ENCODE data around the gene KBTBD7. TPM values are rescaled to one million over a fixed set of nuclear protein-coding genes. Genes with fewer than 3 reads are reported as not detected.
A peak's percentile ranks its signal among the peaks of the same experiment; 100 is the strongest.

KBTBD7 gene, protein sequence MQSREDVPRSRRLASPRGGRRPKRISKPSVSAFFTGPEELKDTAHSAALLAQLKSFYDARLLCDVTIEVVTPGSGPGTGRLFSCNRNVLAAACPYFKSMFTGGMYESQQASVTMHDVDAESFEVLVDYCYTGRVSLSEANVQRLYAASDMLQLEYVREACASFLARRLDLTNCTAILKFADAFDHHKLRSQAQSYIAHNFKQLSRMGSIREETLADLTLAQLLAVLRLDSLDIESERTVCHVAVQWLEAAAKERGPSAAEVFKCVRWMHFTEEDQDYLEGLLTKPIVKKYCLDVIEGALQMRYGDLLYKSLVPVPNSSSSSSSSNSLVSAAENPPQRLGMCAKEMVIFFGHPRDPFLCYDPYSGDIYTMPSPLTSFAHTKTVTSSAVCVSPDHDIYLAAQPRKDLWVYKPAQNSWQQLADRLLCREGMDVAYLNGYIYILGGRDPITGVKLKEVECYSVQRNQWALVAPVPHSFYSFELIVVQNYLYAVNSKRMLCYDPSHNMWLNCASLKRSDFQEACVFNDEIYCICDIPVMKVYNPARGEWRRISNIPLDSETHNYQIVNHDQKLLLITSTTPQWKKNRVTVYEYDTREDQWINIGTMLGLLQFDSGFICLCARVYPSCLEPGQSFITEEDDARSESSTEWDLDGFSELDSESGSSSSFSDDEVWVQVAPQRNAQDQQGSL
- total RNA-seq = 3.3 and 6.2 TPM in 2 replicates

DNA sequence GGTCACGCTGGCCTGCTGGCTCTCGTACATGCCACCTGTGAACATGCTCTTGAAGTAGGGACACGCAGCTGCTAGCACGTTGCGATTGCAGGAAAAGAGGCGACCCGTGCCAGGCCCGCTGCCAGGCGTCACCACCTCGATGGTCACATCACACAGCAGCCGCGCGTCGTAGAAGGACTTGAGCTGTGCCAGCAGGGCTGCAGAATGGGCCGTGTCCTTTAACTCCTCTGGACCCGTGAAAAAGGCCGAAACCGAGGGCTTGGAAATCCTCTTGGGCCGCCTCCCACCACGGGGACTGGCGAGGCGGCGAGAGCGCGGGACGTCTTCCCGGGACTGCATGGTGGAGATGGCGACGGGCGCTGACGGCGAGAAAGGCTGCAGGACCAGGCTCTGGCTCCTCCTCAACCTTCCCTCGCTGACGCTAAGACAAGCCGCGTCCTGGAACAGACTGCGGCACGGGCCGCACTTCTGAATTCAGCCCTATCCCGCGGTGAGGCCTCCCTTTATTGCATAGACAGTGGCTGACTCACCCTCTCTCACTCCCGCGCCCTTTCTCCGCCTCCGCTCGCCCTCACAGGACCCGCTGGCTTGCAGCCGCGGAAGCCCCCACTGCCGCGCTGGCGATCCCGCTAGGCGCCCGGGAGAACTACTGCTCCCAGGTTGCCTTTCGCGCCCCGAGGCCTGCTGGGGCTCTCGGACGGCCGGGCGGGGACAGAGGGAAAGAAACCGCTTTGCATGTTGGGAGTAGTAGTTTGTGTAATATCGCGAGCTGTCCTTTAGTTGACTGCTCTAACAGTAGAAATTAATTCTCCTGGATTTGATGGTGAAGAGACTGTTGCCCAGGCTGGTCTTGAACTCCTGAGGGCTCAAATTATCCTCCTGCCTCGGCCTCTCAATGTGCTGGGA lies at the start of gene KBTBD7:
KBTBD7 (minus strand) TSS at position 651 of the 906 bp plus-strand sequence; CDS start at position 339, 312 bp downstream.
- DNase-seq (ENCODE audit: low read depth, low spot score) = peak; percentile 91

GRCh38 chr13:41241626-41242025 lies 47.3 kb upstream of the KBTBD7 start:
- DNase-seq (ENCODE audit: low read depth, low spot score) = no peak

DNA sequence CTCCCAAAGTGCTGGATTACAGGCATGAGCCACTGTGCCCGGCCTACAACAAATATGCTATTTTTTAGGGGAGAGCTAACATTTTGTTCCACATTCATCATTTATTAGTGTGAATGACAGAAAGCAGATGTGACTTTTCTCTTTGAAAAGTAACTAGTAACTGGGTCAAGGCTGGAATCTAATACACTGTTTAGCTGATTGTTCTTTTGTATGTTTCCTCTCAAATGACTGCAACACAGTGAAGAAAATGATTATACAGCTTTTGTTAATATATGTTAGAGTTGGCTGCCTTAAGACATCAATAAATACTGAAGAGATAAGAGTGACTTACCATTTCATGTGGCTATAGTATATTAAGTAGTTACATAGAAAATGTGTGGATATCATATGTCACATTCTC lies 42.0 kb upstream of the KBTBD7 start:
- DNase-seq (ENCODE audit: low read depth, low spot score) = no peak

DNA sequence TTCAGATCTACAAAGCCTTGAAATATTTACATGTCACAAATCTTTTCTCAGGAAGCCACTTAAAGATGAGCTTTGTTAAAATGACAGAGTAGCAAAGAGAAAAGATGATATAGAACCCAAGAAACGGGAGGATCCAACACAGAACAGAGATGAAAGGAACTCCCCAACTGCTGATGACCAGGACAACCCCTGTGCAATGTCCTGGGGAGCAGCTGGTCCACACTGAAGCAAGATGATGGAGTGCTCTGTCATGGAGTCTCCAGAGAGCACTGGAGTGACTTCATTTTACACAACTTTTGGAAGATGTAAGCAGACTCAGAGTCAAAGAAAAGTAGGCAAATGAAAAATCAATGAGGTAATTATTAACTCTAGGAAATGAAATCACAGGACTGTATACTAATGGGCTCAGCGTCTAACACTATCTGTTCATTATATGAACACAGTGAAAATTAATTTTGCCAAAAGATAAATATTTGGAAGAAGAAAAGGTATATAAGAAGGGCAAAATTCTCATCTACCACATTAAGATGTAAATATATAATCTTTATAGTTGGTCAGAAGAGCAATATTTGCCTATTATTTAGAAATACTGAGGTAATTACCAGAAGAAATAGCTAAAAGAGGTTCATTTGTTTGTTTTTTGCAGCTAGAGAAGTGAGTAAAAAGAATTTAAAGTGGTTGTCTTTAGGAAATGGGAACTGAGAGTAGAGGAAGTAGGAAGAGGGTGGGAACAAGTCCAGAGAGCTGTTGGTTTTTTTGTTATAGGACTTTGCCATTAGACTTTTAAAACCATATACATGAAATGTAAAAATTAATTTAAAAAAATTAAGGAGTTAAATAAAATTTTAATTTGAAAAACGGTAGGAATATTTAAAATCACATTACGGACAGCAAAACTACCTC lies 38.5 kb upstream of the KBTBD7 start:
- DNase-seq (ENCODE audit: low read depth, low spot score) = no peak

- no peak for DNase-seq (ENCODE audit: low read depth, low spot score)
Measured at GRCh38 chr13:41231786-41232185, 37.4 kb upstream of the KBTBD7 start.

- DNase-seq (ENCODE audit: low read depth, low spot score) = no peak
Measured at GRCh38 chr13:41231025-41231677, 36.8 kb upstream of the KBTBD7 start.

GRCh38 chr13:41229356-41229755 lies 35.0 kb upstream of the KBTBD7 start:
- no peak for DNase-seq (ENCODE audit: low read depth, low spot score)

- no peak for DNase-seq (ENCODE audit: low read depth, low spot score)
Measured at GRCh38 chr13:41224113-41225110, 30.0 kb upstream of the KBTBD7 start.

DNA sequence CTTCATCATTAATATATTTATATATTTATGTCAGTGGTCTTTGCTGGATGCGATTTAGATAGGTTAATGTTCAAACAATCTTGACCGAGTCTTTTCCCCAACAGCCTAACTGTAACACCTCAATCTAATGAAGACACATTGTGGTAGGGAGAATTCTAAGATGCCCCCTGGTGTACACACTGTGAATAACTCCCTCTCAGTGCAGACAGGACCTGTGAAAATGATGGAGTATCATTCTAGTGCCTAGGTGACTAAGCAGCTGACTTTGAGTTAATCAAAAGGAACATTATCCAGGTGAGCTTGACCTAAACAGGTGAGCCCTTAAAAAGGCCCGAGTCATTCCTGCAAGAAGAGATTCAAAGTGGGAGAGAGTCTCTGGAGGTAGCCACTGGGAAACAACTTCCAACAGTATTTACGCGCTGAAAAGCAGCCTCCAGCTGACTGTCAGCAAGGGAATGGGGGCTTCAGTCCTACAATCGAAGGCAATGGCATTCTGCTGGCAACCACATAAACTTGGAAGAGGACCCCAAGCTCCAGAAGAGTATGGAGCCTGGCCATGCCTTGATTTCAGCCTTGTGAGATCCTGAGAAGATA lies 28.0 kb upstream of the KBTBD7 start:
- peak; percentile 29 for DNase-seq (ENCODE audit: low read depth, low spot score)

DNA sequence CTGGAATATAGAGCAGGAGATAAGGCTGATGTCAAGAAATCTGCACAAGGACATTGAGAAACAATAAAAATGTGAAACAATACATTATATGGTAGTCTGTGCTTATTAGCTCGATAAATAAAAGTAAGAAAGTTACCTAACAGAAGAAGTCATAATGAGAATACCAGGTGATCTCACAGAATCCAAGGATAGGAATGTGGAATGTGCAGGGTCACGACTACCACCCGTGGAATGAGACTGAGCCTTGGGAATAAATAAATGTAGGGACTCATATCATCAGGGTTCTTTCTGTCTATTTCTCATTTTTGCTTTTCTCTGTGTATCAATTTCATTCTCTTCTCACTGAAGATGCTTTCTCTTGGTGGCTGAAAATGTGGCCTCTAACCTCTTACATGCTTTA lies 26.0 kb upstream of the KBTBD7 start:
- DNase-seq (ENCODE audit: low read depth, low spot score) = no peak

GRCh38 chr13:41216160-41216559 lies 21.8 kb upstream of the KBTBD7 start:
- peak; percentile 33 for DNase-seq (ENCODE audit: low read depth, low spot score)

- DNase-seq (ENCODE audit: low read depth, low spot score) = no peak
Measured at GRCh38 chr13:41213919-41214318, 19.6 kb upstream of the KBTBD7 start.

DNA sequence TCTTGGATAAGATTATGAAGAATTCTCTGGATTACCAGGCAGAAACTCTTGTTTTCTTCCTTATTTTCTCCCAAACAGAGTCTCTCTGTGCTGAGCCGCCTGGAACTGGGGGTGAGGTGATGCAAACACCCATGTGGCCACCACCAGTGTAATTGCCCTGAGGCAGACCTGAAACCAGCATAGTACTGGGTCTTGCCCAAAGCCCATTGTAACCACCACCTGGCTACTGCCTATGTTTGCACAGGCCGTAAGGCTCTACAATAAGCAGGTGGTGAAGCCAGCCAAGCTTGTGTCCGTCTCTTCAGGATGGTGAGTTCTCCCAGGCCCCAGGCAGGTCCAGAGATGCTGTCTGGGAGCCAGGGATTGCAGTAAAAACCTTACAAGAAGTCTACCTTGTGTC lies 18.9 kb upstream of the KBTBD7 start:
- DNase-seq (ENCODE audit: low read depth, low spot score) = no peak

DNA sequence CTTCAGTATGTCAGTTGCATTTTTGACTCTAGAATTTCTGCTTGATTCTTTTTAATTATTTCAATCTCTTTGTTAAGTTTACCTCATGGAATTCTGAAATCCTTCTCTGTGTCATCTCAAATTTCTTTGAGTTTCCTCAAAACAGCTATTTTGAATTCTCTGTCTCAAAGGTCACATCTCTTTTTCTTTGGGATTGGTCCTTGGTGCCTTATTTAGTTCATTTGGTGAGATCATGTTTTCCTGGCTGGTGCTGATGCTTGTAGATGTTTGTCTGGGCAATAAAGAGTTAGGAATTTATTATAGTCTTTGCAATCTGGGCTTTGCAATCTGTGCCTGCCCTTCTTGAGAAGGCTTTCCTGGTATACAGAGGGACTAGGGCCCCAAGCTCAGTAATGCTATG lies 18.5 kb upstream of the KBTBD7 start:
- no peak for DNase-seq (ENCODE audit: low read depth, low spot score)

DNA sequence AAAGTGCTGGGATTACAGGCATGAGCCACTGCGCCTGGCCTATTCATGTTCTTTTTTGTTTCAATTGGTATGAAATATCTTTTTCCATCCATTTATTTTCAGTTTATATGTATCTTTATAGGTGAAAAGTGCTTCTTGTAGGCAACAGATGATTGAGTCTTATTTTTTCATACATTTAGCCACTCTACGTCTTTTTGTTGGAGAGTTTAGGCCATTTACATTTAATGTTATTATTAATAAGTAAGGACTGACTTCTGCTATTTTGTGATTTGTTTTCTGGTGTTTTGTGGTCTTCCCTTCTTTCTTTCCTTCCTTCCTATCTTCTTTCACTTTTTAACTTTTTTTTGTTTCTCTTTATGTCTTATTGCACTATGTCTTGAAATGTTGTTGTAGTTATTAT lies 16.7 kb upstream of the KBTBD7 start:
- DNase-seq (ENCODE audit: low read depth, low spot score) = no peak

DNA sequence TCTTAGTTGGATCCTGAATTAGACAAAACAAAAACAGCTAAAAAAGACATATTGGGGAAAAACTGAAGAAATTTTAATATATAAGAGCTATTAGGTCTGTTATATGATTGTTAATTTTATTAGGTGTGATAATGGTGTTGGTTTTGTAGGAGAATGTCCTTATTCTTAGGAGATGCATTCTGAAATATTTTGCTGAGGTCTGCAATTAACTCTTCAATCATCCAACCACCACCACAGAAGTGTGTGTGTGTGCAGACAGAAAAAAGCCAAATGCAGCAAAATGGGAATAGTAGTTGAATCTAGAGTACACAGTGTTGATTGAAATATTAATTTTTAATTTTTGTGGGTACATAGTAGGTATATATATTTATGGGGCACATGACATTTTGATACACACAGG lies 12.1 kb upstream of the KBTBD7 start:
- DNase-seq (ENCODE audit: low read depth, low spot score) = no peak

GRCh38 chr13:41203810-41204209 lies 9.4 kb upstream of the KBTBD7 start:
- DNase-seq (ENCODE audit: low read depth, low spot score) = no peak

DNA sequence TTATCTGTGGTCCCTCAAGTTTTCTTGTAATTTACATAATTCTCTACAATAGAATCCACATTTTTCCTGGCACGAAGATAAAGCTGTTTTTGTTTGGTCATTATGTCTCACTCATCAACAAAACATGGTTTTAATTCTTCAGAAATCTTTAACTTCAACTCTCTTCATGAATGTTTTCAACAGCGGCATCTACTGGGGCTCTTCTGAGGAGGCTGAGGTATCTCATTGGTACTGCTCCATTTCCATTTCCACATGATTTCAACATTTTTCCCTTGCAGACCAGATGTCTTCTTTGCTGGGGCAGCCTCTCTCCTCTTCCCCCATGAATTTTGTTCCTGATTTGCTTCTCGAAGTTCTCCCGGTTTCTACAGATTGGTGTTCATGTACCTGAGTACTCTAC lies 5.8 kb upstream of the KBTBD7 start:
- DNase-seq (ENCODE audit: low read depth, low spot score) = no peak

DNA sequence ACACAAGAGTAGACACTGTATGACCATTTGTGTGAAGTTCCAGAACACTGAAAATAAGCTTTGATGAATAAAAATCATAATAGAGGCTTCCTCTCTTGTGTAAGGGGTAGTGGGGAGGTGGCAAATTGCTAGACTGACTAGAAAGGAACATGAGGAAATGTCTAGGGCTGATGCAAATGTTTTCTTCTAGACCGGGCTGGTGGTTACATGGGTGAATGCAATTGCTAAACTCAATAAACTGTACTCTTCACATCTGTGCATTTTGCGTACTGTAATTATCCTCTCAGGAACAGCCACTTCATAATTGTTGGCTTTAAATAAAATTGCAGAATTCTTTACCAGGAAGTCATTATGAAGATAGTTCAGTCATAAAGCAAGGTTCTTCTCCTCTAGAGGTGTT lies 5.2 kb upstream of the KBTBD7 start:
- no peak for DNase-seq (ENCODE audit: low read depth, low spot score)

Measured in pulmonary artery endothelial cell (primary cell).